ENCODE measurements around the gene PTDSS2.
A peak's percentile ranks its signal among the peaks of the same experiment; 100 is the strongest.
"Not testable (repeated sequence)": the region's sequence is repeated elsewhere in the genome, so short reads cannot be mapped to it uniquely, and the experiment has no call there.

PTDSS2 gene

GRCh38 chr11:516400-516799 is 66.3 kb downstream of the PTDSS2 start:
- no peak overlapping the region for H3K4me3 ChIP-seq (ENCODE audit: low read depth, low read length)
- in situ Hi-C loops (cut with HindIII; ENCODE audit: low sequenced_read_pairs) = no loop called here
- TF ChIP-seq CTCF (IDR thresholded peaks at IDR 0.05; ENCODE audit: low read depth, low read length) = no peak
- DNase-seq (ENCODE audit: low read depth, low spot score) = no peak

GRCh38 chr11:516918-517685 is 67.0 kb downstream of the PTDSS2 start:
- DNase-seq (ENCODE audit: low read depth, low spot score); H3K4me3 ChIP-seq (ENCODE audit: low read depth, low read length); in situ Hi-C loops (cut with HindIII; ENCODE audit: low sequenced_read_pairs): not testable (repeated sequence)

- peak; percentile 72 for TF ChIP-seq CTCF (IDR thresholded peaks at IDR 0.05; ENCODE audit: low read depth, low read length)
- H3K4me3 ChIP-seq (ENCODE audit: low read depth, low read length) = peak overlapping the region; percentile 15
- in situ Hi-C loops (cut with HindIII; ENCODE audit: low sequenced_read_pairs) = no loop called here
- DNase-seq (ENCODE audit: low read depth, low spot score) = peak; percentile 93
These were observed 68.6 kb downstream of the PTDSS2 start for GRCh38 chr11:518463-519202.

- DNase-seq (ENCODE audit: low read depth, low spot score) = no peak
- H3K4me3 ChIP-seq (ENCODE audit: low read depth, low read length) = no peak overlapping the region
- no peak for TF ChIP-seq CTCF (IDR thresholded peaks at IDR 0.05; ENCODE audit: low read depth, low read length)
- in situ Hi-C loops (cut with HindIII; ENCODE audit: low sequenced_read_pairs) = no loop called here
These were observed 70.5 kb downstream of the PTDSS2 start for GRCh38 chr11:520428-521176.

- DNase-seq (ENCODE audit: low read depth, low spot score) = no peak
- no peak overlapping the region for H3K4me3 ChIP-seq (ENCODE audit: low read depth, low read length)
- in situ Hi-C loops (cut with HindIII; ENCODE audit: low sequenced_read_pairs) = no loop called here
- TF ChIP-seq CTCF (IDR thresholded peaks at IDR 0.05; ENCODE audit: low read depth, low read length) = no peak
These were observed 71.2 kb downstream of the PTDSS2 start for GRCh38 chr11:521177-521688.

GRCh38 chr11:526192-526591 is 76.1 kb downstream of the PTDSS2 start:
- H3K4me3 ChIP-seq (ENCODE audit: low read depth, low read length) = no peak overlapping the region
- no peak for DNase-seq (ENCODE audit: low read depth, low spot score)
- TF ChIP-seq CTCF (IDR thresholded peaks at IDR 0.05; ENCODE audit: low read depth, low read length) = no peak
- in situ Hi-C loops (cut with HindIII; ENCODE audit: low sequenced_read_pairs) = no loop called here
